ENCODE data around the gene CCDC177. TPM values are rescaled to one million over a fixed set of nuclear protein-coding genes. Genes with fewer than 3 reads are reported as not detected.

CCDC177 gene
- total RNA-seq, 1 experiment from 2014 or later: 0.82 TPM

- Histone ChIP-seq H3K4me1 (no peaks in the 10 kb centered on the region), H3K27me3 (replicated peaks; ENCODE audit: control insufficient read depth, insufficient read depth, low read length) (no peaks in the 10 kb centered on the region), H3K4me3 (ENCODE audit: low read depth, low read length) (no peak overlapping the region), H3K36me3 (ENCODE audit: control insufficient read depth, insufficient read depth, low read length) (no peaks in the 10 kb centered on the region), H3K9me3 (no peaks in the 10 kb centered on the region)
- Mint-ChIP-seq H3K27ac (ENCODE audit: unreplicated experiment) (no peak overlapping the region), H3K36me3 (ENCODE audit: insufficient read depth, unreplicated experiment) (no peaks in the 10 kb centered on the region), H3K9me3 (ENCODE audit: unreplicated experiment) (no peaks in the 10 kb centered on the region), H3K27me3 (ENCODE audit: insufficient read depth, unreplicated experiment) (no peaks in the 10 kb centered on the region), H3K4me1 (ENCODE audit: low read depth, unreplicated experiment) (no peaks in the 10 kb centered on the region), H3K4me3 (ENCODE audit: unreplicated experiment) (no peak overlapping the region)
- CTCF ChIA-PET: no interaction called here
- intact Hi-C loops (cut with micrococcal nuclease; ENCODE audit: unreplicated experiment): no loop called here
- BruUV-seq (replicated peaks): no TSS peak
- DNase-seq: no peak
- POLR2A ChIA-PET: no interaction called here
- TF ChIP-seq CTCF (IDR thresholded peaks at IDR 0.05; ENCODE audit: insufficient read depth in 1 of 2, low read depth in 1 of 2, low read length in 1 of 2, severe bottlenecking in 1 of 2, unreplicated experiment in 1 of 2): no peak
These were observed 35.9 kb downstream of the CCDC177 start for GRCh38 chr14:69538766-69539165.

GRCh38 chr14:69537900-69538299 is 36.8 kb downstream of the CCDC177 start:
- no peak overlapping the region for H3K4me3 ChIP-seq (ENCODE audit: low read depth, low read length)
- H3K27ac Mint-ChIP-seq (ENCODE audit: unreplicated experiment): no peak overlapping the region
- H3K4me1 ChIP-seq: peaks cover 4% of the 10 kb centered on the region
- POLR2A ChIA-PET: no interaction called here
- CTCF ChIA-PET: no interaction called here
- no peaks in the 10 kb centered on the region for H3K9me3 ChIP-seq
- no TSS peak for BruUV-seq (replicated peaks)
- no peaks in the 10 kb centered on the region for H3K9me3 Mint-ChIP-seq (ENCODE audit: unreplicated experiment)
- TF ChIP-seq CTCF (IDR thresholded peaks at IDR 0.05; ENCODE audit: insufficient read depth in 1 of 2, low read depth in 1 of 2, low read length in 1 of 2, severe bottlenecking in 1 of 2, unreplicated experiment in 1 of 2): no peak
- intact Hi-C loops (cut with micrococcal nuclease; ENCODE audit: unreplicated experiment): no loop called here
- H3K4me1 Mint-ChIP-seq (ENCODE audit: low read depth, unreplicated experiment): no peaks in the 10 kb centered on the region
- H3K36me3 Mint-ChIP-seq (ENCODE audit: insufficient read depth, unreplicated experiment): no peaks in the 10 kb centered on the region
- H3K4me3 Mint-ChIP-seq (ENCODE audit: unreplicated experiment): no peak overlapping the region
- no peak for DNase-seq
- H3K27me3 Mint-ChIP-seq (ENCODE audit: insufficient read depth, unreplicated experiment): no peaks in the 10 kb centered on the region
- H3K36me3 ChIP-seq (ENCODE audit: control insufficient read depth, insufficient read depth, low read length): no peaks in the 10 kb centered on the region
- no peaks in the 10 kb centered on the region for H3K27me3 ChIP-seq (replicated peaks; ENCODE audit: control insufficient read depth, insufficient read depth, low read length)

GRCh38 chr14:69536971-69537370 is 37.7 kb downstream of the CCDC177 start:
- intact Hi-C loops (cut with micrococcal nuclease; ENCODE audit: unreplicated experiment): no loop called here
- BruUV-seq (replicated peaks): no TSS peak
- H3K4me3 ChIP-seq (ENCODE audit: low read depth, low read length): no peak overlapping the region
- no peak overlapping the region for H3K4me3 Mint-ChIP-seq (ENCODE audit: unreplicated experiment)
- peaks cover 14% of the 10 kb centered on the region for H3K4me1 ChIP-seq
- no peaks in the 10 kb centered on the region for H3K27me3 ChIP-seq (replicated peaks; ENCODE audit: control insufficient read depth, insufficient read depth, low read length)
- H3K27me3 Mint-ChIP-seq (ENCODE audit: insufficient read depth, unreplicated experiment): no peaks in the 10 kb centered on the region
- no peak overlapping the region for H3K27ac Mint-ChIP-seq (ENCODE audit: unreplicated experiment)
- H3K36me3 Mint-ChIP-seq (ENCODE audit: insufficient read depth, unreplicated experiment): no peaks in the 10 kb centered on the region
- H3K9me3 Mint-ChIP-seq (ENCODE audit: unreplicated experiment): no peaks in the 10 kb centered on the region
- no peak for TF ChIP-seq CTCF (IDR thresholded peaks at IDR 0.05; ENCODE audit: insufficient read depth in 1 of 2, low read depth in 1 of 2, low read length in 1 of 2, severe bottlenecking in 1 of 2, unreplicated experiment in 1 of 2)
- DNase-seq: no peak
- POLR2A ChIA-PET: no interaction called here
- CTCF ChIA-PET: interaction anchor here (1.0 to 2.9 kb wide), 2 partner anchors 34 to 37 kb away, joined by 4 to 26 read pairs; no protein-coding TSS in a partner anchor
- no peaks in the 10 kb centered on the region for H3K36me3 ChIP-seq (ENCODE audit: control insufficient read depth, insufficient read depth, low read length)
- peaks cover 3% of the 10 kb centered on the region for H3K4me1 Mint-ChIP-seq (ENCODE audit: low read depth, unreplicated experiment)
- H3K9me3 ChIP-seq: no peaks in the 10 kb centered on the region

All from Caco-2 (cell line).